ENCODE measurements around the gene GALNS. TPM values are rescaled to one million over a fixed set of nuclear protein-coding genes. Genes with fewer than 3 reads are reported as not detected.
A peak's percentile ranks its signal among the peaks of the same experiment; 100 is the strongest.

The GALNS gene
- total and polyA plus RNA-seq, 2 of the 13 experiments (the other 11 are each of a cell fraction or from before 2014, with no cell fraction given), result 9.2 to 9.8 TPM

- 0 out of 2 replicates have a peak, but pooled peaks have one; percentile 48 for TF ChIP-seq ZNF609 (CRISPR knock-in tag; IDR thresholded peaks at IDR 0.05; ENCODE audit: borderline replicate concordance)
- TF ChIP-seq BATF2 (CRISPR knock-in tag; IDR thresholded peaks at IDR 0.05), result no peak
- TF ChIP-seq AKNA (CRISPR knock-in tag; IDR thresholded peaks at IDR 0.05; ENCODE audit: borderline replicate concordance), result 0 out of 2 replicates have a peak, but pooled peaks have one; percentile 78
- no peak for TF ChIP-seq HDAC6 (IDR thresholded peaks at IDR 0.05; ENCODE audit: low read depth, low read length)
- no peak for TF ChIP-seq FIP1L1 (IDR thresholded peaks at IDR 0.05; ENCODE audit: borderline replicate concordance, insufficient read depth, low read depth, low read length)
- TF ChIP-seq BCL6 (CRISPR knock-in tag; IDR thresholded peaks at IDR 0.05), result no peak
- peak; percentile 84; the same call in 1 of the 2 replicates for TF ChIP-seq ZIK1 (CRISPR knock-in tag; IDR thresholded peaks at IDR 0.05; ENCODE audit: borderline replicate concordance, low read depth)
- no peak for TF ChIP-seq FOXP4 (CRISPR knock-in tag; IDR thresholded peaks at IDR 0.05)
- no peak for TF ChIP-seq ZNF773 (CRISPR knock-in tag; IDR thresholded peaks at IDR 0.05; ENCODE audit: borderline replicate concordance)
- TF ChIP-seq SP140L (CRISPR knock-in tag; IDR thresholded peaks at IDR 0.05; ENCODE audit: borderline replicate concordance), result no peak
- TF ChIP-seq LBX2 (CRISPR knock-in tag; IDR thresholded peaks at IDR 0.05; ENCODE audit: borderline replicate concordance), result peak; percentile 28; the same call in 1 of the 2 replicates
Measured at GRCh38 chr16:88803264-88803987, 53.3 kb downstream of the GALNS start, which contains the start of gene CDT1 (continued).
